A549 (cell line): ENCODE measurements around the gene TMTC2. TPM values are rescaled to one million over a fixed set of nuclear protein-coding genes. Genes with fewer than 3 reads are reported as not detected.

Experiments used
- ATAC-seq, 2 experiments: fragments of 200-7000 bp in 1 of 2; fragments of >200 bp in 1 of 2; cut with Nextera tagmentation in 1 of 2; cut with Tn5 transposase in 1 of 2; 3 replicates each; pipeline versions ENCODE4 v1.8.0 to v1.9.1; 2018 to 2020; ENCODE audit warnings: mild to moderate bottlenecking in 1 of 2, moderate library complexity in 1 of 2
- CTCF ChIA-PET: fragments of 300-600 bp; sonication (Branson Sonifier 250); formaldehyde crosslinking; extraction: SDS; loops from one replicate; lab custom pipeline; 2021; ENCODE audit warnings: antibody characterized with exemption, inconsistent platforms; lab: Yijun Ruan, JAX
- POLR2A ChIA-PET: fragments of 350-600 bp; formaldehyde crosslinking; extraction: SDS; loops from one replicate; lab custom pipeline; 2021; ENCODE audit warnings: antibody characterized with exemption, inconsistent platforms; lab: Yijun Ruan, JAX
- DNase-seq, 2 experiments: peaks; one replicate each; pipeline versions ENCODE4 v3.0.0 to v3.0.0-alpha.2; 2011 to 2016; ENCODE audit warnings: low read depth in 1 of 2, low spot score in 1 of 2
- FAIRE-seq: peaks from 2 replicates; lab custom pipeline; 2011; peaks lifted over from hg19 to GRCh38; lab: Jason Lieb, UNC
- H3K27ac ChIP-seq, 2 experiments: fragments of >200 bp; sonication (Bioruptor Twin); formaldehyde crosslinking; 3 replicates each; pipeline ENCODE4 v1.5.1; 2016 to 2017
- H3K4me1 ChIP-seq: fragments of >200 bp; sonication (Bioruptor Twin); formaldehyde crosslinking; 3 replicates; pipeline ENCODE4 v1.6.1; 2016
- H3K4me2 ChIP-seq: fragments of >200 bp; sonication (Bioruptor Twin); formaldehyde crosslinking; 3 replicates; pipeline ENCODE4 v1.6.1; 2016
- H3K4me3 ChIP-seq: fragments of >200 bp; sonication (Bioruptor Twin); formaldehyde crosslinking; 3 replicates; pipeline ENCODE4 v1.5.1; 2016
- H3K9me3 ChIP-seq: fragments of >200 bp; sonication (Bioruptor Twin); formaldehyde crosslinking; 3 replicates; pipeline ENCODE4 v1.6.1; 2016
- BHLHE40 ChIP-seq: IDR thresholded peaks from 2 replicates; pipeline ENCODE4 v1.6.1; 2012; ENCODE audit warnings: low read depth, low read length, inconsistent platforms
- CBX2 ChIP-seq: fragments of 200-600 bp; sonication (generic); IDR thresholded peaks from 2 replicates; pipeline ENCODE4 v1.6.1; 2016; ENCODE audit warnings: low read depth, mild to moderate bottlenecking, borderline replicate concordance
- CHD2 ChIP-seq: fragments of 150-350 bp; IDR thresholded peaks from 2 replicates; pipeline ENCODE4 v1.6.1; 2014; ENCODE audit warnings: low read length; ENCODE audit not compliant: partially characterized antibody
- EHF ChIP-seq: fragments of 250-450 bp; sonication (Bioruptor Pico); IDR thresholded peaks from 2 replicates; pipeline ENCODE4 v1.5.0; 2020; ENCODE audit warnings: mild to moderate bottlenecking
- FOXS1 ChIP-seq: fragments of 250-450 bp; sonication (Bioruptor Pico); IDR thresholded peaks from 2 replicates; pipeline ENCODE4 v1.5.0; 2020; ENCODE audit warnings: mild to moderate bottlenecking, moderate library complexity
- GATA3 ChIP-seq: IDR thresholded peaks from 2 replicates; pipeline ENCODE4 v1.6.1; 2012; ENCODE audit warnings: borderline replicate concordance
- HOXA7 ChIP-seq: fragments of 250-450 bp; sonication (Bioruptor Pico); IDR thresholded peaks from 2 replicates; pipeline ENCODE4 v1.5.0; 2020; ENCODE audit warnings: mild to moderate bottlenecking, moderate library complexity
- JUN ChIP-seq, 2 experiments: fragments of >200 bp; sonication (Bioruptor Twin); formaldehyde crosslinking; IDR thresholded peaks; 2 replicates in 1 of 2; 3 replicates in 1 of 2; pipeline ENCODE4 v1.6.1; 2016 to 2017
- JUNB ChIP-seq: fragments of >200 bp; sonication (Bioruptor Twin); formaldehyde crosslinking; IDR thresholded peaks from 2 replicates; pipeline ENCODE4 v1.6.1; 2016
- KDM1A ChIP-seq: fragments of 200-600 bp; sonication (generic); IDR thresholded peaks from 2 replicates; pipeline ENCODE4 v1.6.1; 2016; ENCODE audit warnings: low read depth, mild to moderate bottlenecking
- MAFK ChIP-seq: fragments of 450-650 bp; IDR thresholded peaks from 2 replicates; pipeline ENCODE4 v1.6.1; 2014; ENCODE audit not compliant: partially characterized antibody
- MAZ ChIP-seq: fragments of 150-350 bp; IDR thresholded peaks from 2 replicates; pipeline ENCODE4 v1.6.1; 2014; ENCODE audit warnings: antibody characterized with exemption, low read depth, low read length, borderline replicate concordance
- MYC ChIP-seq: IDR thresholded peaks from 2 replicates; pipeline ENCODE4 v1.6.1; 2012; ENCODE audit warnings: mild to moderate bottlenecking, inconsistent platforms, low read length, improper control_type of control experiment, borderline replicate concordance
- NFE2L2 ChIP-seq: fragments of 150-350 bp; conservative IDR thresholded peaks from 2 replicates; pipeline ENCODE4 v1.6.1; 2014; ENCODE audit warnings: low read length
- PHF8 ChIP-seq: fragments of 200-600 bp; sonication (generic); IDR thresholded peaks from 2 replicates; pipeline ENCODE4 v1.6.1; 2016; ENCODE audit warnings: low read depth, mild to moderate bottlenecking, antibody characterized with exemption, moderate library complexity, borderline replicate concordance
- RFX5 ChIP-seq: fragments of 450-650 bp; IDR thresholded peaks from 2 replicates; pipeline ENCODE4 v1.7.1; 2014; ENCODE audit warnings: antibody characterized with exemption, mild to moderate bottlenecking, moderate library complexity
- ZC3H11A ChIP-seq: fragments of 450-650 bp; IDR thresholded peaks from 2 replicates; pipeline ENCODE4 v1.6.1; 2014; ENCODE audit warnings: antibody characterized with exemption, mild to moderate bottlenecking
- WGBS: methylation state at CpG from one replicate; pipeline ENCODE4 v1.1.6; 2017; ENCODE audit errors: missing lambda C conversion rate; 5-methylcytosine and 5-hydroxymethylcytosine counted together
- polyA plus RNA-seq, 4 experiments: library from polyadenylated mRNA; depleted of rRNA in 3 of 4; stranded (reverse); fragments of >200 nt; fragmentation: RNase III in 1 of 4; extraction: RNeasy Plus Mini Kit Qiagen cat#74134 plus additional on column Dnase treatment in 1 of 4; gene quantifications; 2 replicates in 3 of 4; 3 replicates in 1 of 4; pipeline ENCODE4 v1.2.3, GENCODE V29; 2011 to 2017
- TF ChIP-seq, protein P1 (sequence below): IDR thresholded peaks from 2 replicates; pipeline ENCODE4 v1.6.1; 2012; ENCODE audit warnings: low read depth, borderline replicate concordance
- TF ChIP-seq, protein P2 (sequence below): fragments of >200 bp; sonication (Bioruptor Twin); formaldehyde crosslinking; IDR thresholded peaks from 3 replicates; pipeline ENCODE4 v1.5.1; 2016
- TF ChIP-seq, protein P3 (sequence below): fragments of 250-450 bp; sonication (Bioruptor Pico); IDR thresholded peaks from 2 replicates; pipeline ENCODE4 v1.5.0; 2021; ENCODE audit warnings: mild to moderate bottlenecking, moderate library complexity, borderline replicate concordance
- TF ChIP-seq, protein P4 (sequence below): fragments of 150-350 bp; IDR thresholded peaks from 2 replicates; pipeline ENCODE4 v1.6.1; 2014; ENCODE audit warnings: low read depth, mild to moderate bottlenecking, low read length
- TF ChIP-seq, protein P5 (sequence below): fragments of >200 bp; sonication (Bioruptor Twin); formaldehyde crosslinking; IDR thresholded peaks from 2 replicates; pipeline ENCODE4 v1.6.1; 2016
- TF ChIP-seq, protein P6 (sequence below): fragments of 200-600 bp; sonication (generic); IDR thresholded peaks from 2 replicates; pipeline ENCODE4 v1.6.1; 2016; ENCODE audit warnings: antibody characterized with exemption, mild to moderate bottlenecking, moderate library complexity

The TMTC2 gene
- polyA plus RNA-seq, 2 of the 4 experiments (the other 2 are of a cell fraction): 1.8 to 5.3 TPM

DNA sequence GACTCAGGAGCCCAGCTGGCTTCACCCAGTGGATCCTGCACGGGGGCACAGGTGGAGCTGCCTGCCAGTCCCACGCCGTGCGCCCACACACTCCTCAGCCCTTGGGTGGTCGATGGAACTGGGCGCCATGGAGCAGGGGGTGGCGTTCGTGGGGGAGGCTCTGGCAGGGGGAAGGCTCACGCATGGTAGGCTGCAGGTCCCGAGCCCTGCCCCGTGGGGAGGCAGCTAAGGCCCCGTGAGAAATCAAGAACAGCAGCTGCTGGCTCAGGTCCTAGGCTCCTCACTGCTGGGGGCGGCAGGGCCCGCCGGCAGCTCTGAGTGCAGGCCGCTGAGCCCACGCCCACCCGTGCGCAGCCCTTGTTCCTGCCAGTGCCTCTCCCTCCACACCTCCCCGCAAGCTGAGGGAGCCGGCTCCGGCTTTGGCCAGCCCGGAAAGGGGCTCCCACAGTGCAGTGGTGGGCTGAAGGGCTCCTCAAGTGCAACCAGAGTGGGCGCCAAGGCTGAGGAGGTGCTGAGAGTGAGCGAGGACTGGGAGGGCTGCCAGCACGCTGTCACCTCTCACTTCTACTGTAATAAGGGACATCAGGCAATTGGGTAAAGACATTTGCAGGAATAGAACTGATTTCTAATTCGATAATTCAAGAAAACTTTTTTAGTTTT is 115.4 kb downstream of the TMTC2 start:
- Histone ChIP-seq H3K4me1 (no peaks in the 10 kb centered on the region), H3K27ac (no peak overlapping the region), H3K4me3 (no peak overlapping the region), H3K9me3 (no peaks in the 10 kb centered on the region), H3K4me2 (no peak overlapping the region)
- POLR2A ChIA-PET: no interaction called here
- CTCF ChIA-PET: interaction anchor here (0.9 to 1.4 kb wide), 2 partner anchors 46 to 116 kb away, joined by 3 read pairs; no protein-coding TSS in a partner anchor
- DNase-seq: no peak
- no peak for ATAC-seq
- no peak for TF ChIP-seq FOXS1 (CRISPR knock-in tag)
- TF ChIP-seq CHD2: no peak
- TF ChIP-seq GATA3: no peak
- no peak for TF ChIP-seq EHF
- TF ChIP-seq MAFK: no peak
- no peak for TF ChIP-seq BHLHE40
- no peak for TF ChIP-seq RFX5
- no peak for TF ChIP-seq PHF8
- TF ChIP-seq NFE2L2: no peak
- TF ChIP-seq MYC: no peak
- TF ChIP-seq, protein P1, sequence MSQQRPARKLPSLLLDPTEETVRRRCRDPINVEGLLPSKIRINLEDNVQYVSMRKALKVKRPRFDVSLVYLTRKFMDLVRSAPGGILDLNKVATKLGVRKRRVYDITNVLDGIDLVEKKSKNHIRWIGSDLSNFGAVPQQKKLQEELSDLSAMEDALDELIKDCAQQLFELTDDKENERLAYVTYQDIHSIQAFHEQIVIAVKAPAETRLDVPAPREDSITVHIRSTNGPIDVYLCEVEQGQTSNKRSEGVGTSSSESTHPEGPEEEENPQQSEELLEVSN: no peak
- TF ChIP-seq JUN (IDR thresholded peaks at IDR 0.05): no peak
- no peak for TF ChIP-seq ZC3H11A
- TF ChIP-seq KDM1A: no peak
- TF ChIP-seq, protein P2, sequence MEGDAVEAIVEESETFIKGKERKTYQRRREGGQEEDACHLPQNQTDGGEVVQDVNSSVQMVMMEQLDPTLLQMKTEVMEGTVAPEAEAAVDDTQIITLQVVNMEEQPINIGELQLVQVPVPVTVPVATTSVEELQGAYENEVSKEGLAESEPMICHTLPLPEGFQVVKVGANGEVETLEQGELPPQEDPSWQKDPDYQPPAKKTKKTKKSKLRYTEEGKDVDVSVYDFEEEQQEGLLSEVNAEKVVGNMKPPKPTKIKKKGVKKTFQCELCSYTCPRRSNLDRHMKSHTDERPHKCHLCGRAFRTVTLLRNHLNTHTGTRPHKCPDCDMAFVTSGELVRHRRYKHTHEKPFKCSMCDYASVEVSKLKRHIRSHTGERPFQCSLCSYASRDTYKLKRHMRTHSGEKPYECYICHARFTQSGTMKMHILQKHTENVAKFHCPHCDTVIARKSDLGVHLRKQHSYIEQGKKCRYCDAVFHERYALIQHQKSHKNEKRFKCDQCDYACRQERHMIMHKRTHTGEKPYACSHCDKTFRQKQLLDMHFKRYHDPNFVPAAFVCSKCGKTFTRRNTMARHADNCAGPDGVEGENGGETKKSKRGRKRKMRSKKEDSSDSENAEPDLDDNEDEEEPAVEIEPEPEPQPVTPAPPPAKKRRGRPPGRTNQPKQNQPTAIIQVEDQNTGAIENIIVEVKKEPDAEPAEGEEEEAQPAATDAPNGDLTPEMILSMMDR: no peak
- TF ChIP-seq CBX2: no peak
- 74% methylated on average over 17 of the region's 27 CpGs for whole genome bisulfite sequencing
- FAIRE-seq: no peak

DNA sequence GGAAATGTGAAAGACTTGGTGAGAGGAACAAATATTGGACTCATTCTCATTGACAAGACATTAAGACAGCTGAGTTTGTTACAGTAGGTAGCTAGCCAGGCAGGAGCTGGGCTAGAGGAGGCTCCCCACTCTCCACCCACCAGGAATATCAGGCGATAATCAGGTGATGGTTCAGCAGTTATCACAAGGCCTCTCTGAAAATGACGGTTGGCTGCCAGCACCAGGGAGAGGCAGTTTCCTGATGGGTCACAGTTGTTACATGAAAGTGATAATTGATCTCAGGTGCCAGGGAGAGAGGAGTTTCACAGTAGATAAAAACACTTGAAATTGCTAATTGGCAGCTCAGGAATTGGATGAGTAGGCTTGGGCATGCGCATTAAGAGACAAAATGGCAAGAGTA is 116.5 kb downstream of the TMTC2 start:
- WGBS: 59% methylated on average over 3 of the region's 3 CpGs
- no peak for DNase-seq
- H3K27ac ChIP-seq: no peak overlapping the region
- TF ChIP-seq, protein P3, sequence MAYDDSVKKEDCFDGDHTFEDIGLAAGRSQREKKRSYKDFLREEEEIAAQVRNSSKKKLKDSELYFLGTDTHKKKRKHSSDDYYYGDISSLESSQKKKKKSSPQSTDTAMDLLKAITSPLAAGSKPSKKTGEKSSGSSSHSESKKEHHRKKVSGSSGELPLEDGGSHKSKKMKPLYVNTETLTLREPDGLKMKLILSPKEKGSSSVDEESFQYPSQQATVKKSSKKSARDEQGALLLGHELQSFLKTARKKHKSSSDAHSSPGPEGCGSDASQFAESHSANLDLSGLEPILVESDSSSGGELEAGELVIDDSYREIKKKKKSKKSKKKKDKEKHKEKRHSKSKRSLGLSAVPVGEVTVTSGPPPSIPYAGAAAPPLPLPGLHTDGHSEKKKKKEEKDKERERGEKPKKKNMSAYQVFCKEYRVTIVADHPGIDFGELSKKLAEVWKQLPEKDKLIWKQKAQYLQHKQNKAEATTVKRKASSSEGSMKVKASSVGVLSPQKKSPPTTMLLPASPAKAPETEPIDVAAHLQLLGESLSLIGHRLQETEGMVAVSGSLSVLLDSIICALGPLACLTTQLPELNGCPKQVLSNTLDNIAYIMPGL (CRISPR knock-in tag): no peak
- TF ChIP-seq CHD2: no peak
- TF ChIP-seq RFX5: no peak
- no peak for TF ChIP-seq MAZ
- no peak for TF ChIP-seq JUNB
- TF ChIP-seq, protein P4, sequence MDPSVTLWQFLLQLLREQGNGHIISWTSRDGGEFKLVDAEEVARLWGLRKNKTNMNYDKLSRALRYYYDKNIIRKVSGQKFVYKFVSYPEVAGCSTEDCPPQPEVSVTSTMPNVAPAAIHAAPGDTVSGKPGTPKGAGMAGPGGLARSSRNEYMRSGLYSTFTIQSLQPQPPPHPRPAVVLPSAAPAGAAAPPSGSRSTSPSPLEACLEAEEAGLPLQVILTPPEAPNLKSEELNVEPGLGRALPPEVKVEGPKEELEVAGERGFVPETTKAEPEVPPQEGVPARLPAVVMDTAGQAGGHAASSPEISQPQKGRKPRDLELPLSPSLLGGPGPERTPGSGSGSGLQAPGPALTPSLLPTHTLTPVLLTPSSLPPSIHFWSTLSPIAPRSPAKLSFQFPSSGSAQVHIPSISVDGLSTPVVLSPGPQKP: no peak
- no peak for TF ChIP-seq CBX2
- TF ChIP-seq, protein P5, sequence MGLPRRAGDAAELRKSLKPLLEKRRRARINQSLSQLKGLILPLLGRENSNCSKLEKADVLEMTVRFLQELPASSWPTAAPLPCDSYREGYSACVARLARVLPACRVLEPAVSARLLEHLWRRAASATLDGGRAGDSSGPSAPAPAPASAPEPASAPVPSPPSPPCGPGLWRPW: no peak
- TF ChIP-seq, protein P6, sequence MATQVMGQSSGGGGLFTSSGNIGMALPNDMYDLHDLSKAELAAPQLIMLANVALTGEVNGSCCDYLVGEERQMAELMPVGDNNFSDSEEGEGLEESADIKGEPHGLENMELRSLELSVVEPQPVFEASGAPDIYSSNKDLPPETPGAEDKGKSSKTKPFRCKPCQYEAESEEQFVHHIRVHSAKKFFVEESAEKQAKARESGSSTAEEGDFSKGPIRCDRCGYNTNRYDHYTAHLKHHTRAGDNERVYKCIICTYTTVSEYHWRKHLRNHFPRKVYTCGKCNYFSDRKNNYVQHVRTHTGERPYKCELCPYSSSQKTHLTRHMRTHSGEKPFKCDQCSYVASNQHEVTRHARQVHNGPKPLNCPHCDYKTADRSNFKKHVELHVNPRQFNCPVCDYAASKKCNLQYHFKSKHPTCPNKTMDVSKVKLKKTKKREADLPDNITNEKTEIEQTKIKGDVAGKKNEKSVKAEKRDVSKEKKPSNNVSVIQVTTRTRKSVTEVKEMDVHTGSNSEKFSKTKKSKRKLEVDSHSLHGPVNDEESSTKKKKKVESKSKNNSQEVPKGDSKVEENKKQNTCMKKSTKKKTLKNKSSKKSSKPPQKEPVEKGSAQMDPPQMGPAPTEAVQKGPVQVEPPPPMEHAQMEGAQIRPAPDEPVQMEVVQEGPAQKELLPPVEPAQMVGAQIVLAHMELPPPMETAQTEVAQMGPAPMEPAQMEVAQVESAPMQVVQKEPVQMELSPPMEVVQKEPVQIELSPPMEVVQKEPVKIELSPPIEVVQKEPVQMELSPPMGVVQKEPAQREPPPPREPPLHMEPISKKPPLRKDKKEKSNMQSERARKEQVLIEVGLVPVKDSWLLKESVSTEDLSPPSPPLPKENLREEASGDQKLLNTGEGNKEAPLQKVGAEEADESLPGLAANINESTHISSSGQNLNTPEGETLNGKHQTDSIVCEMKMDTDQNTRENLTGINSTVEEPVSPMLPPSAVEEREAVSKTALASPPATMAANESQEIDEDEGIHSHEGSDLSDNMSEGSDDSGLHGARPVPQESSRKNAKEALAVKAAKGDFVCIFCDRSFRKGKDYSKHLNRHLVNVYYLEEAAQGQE: no peak
- TF ChIP-seq HOXA7 (CRISPR knock-in tag): no peak
- TF ChIP-seq, all 56 proteins: peak for 0
- H3K4me3 ChIP-seq: no peak overlapping the region
- no peaks in the 10 kb centered on the region for H3K9me3 ChIP-seq
- ChIA-PET CTCF (interaction anchor here (1.3 to 1.4 kb wide), 2 partner anchors 11 to 118 kb away, joined by 3 read pairs; no protein-coding TSS in a partner anchor), POLR2A (no interaction called here)
- no peaks in the 10 kb centered on the region for H3K4me1 ChIP-seq
- FAIRE-seq: no peak
- ATAC-seq: no peak
- no peak overlapping the region for H3K4me2 ChIP-seq
